HG03378 (cell line): ENCODE measurements around the gene CELA2A.
"Not testable (repeated sequence)": the region's sequence is repeated elsewhere in the genome, so short reads cannot be mapped to it uniquely, and the experiment has no call there.

Source experiments
- ATAC-seq: cut with Tn5 transposase; IDR thresholded peaks from one replicate; pipeline ENCODE4 v1.9.1; 2021; ENCODE audit warnings: mild to moderate bottlenecking, moderate library complexity; ENCODE audit not compliant: unreplicated experiment

Gene CELA2A

GRCh38 chr1:15444468-15445389 is 11.8 kb upstream of the CELA2A start:
- no peak for ATAC-seq

- ATAC-seq, result no peak
Measured at GRCh38 chr1:15445390-15446122, 11.0 kb upstream of the CELA2A start.

DNA sequence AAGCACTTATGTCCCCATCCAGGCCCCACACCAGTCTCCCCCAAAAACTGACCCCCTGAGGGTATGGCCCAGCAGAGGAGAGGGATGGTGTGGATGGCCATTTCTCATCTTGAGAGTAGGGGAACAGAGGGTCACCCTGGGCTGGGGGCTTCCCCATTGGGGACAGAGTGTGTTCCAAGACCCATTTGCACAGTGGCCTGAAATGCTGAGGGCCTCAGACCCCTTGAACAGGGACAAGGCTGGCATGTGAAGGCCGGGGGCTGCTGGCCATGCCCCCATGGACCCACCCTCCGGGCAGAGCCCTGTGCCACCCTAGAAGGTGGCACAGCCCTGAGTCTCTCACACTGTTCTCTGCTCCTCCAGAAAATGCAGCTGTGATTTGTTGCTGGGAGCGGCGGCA is 10.3 kb upstream of the CELA2A start:
- no peak for ATAC-seq

DNA sequence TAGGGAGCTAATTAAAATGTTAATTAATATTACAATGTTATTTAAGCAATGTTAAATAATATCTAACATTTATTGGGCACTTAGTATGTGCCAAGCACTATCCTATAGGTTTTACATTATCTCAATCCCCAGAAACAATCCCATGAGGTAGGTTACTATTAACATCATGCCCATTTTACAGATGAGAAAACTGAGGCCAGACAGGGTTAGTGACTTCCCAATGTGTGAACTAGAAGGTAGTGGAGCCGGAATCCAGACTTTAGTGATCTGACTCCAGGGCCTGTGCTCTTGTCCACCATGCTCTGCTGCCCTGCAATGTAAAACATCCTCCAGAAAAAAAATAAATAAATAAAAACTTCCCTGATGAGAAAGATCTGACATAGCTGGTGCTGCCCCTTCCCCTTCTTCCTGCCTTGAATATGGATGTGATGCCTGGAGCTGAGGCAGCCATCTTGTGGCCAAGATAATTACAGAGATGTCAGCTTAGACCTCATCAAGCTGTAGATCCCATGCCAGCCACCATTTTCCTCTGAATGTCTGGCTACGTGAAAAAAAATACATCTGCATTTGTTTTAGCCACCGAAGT is 7.6 kb upstream of the CELA2A start:
- ATAC-seq, result no peak

DNA sequence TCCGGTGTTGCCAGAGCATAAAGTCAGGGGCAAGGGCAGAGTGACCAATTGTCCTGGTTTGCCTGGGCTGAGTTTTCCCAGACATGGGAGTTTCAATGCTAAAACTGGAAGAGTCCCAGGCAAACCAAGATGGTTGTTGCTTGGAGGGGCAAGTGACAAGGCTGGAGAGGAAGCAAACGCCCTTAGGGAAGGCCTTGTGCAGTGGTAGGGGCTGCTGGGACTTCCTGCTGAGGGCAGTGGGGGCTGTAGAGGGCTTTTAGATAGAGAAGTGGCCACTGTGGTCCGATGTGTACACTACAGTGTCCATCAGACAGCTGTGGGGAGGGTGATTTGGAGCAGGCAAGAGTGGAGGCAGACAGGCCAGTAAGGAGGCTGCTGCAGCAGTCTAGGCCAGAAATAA is 7.0 kb upstream of the CELA2A start:
- no peak for ATAC-seq

GRCh38 chr1:15451014-15451722 is 5.4 kb upstream of the CELA2A start:
- no peak for ATAC-seq

GRCh38 chr1:15452216-15452615 is 4.3 kb upstream of the CELA2A start:
- ATAC-seq, result no peak

DNA sequence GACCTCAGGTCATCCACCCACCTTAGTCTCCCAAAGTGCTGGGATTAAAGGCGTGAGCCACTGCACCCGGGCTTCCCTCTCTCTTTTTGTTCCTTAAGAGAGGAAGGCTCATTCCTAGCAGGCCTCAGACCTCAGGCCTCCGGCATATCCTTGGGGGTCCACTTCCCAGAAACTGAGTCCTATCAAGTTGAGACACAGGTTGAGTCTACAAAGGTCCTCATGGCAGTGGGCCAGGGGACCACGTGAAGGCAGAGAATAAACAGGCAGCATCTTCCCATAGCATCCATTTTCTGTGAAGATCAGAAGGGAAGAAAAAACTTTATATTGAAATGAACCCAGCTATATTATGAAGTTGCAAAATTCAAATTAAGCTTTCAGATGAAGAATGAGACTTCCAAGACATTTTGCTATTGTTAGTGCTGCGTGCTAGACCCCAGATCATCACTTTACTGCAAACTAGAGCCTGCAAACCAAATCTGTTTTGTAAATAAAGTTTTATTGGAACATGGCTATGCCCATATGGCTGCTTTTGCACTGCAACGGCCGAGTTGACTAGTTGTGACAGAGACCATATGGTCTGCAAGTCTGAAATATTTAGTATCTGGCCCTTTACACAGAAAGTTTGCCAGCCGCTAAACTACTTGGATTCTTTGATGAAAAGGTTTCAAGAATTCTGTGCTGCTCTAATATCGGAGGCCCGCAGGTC is 3.5 kb upstream of the CELA2A start:
- ATAC-seq, result no peak

- ATAC-seq, result no peak
Measured at GRCh38 chr1:15453734-15454133, 2.8 kb upstream of the CELA2A start.

GRCh38 chr1:15454256-15454655 is 2.3 kb upstream of the CELA2A start:
- no peak for ATAC-seq

- ATAC-seq, result no peak
Measured at GRCh38 chr1:15455522-15455921, 1.0 kb upstream of the CELA2A start.

DNA sequence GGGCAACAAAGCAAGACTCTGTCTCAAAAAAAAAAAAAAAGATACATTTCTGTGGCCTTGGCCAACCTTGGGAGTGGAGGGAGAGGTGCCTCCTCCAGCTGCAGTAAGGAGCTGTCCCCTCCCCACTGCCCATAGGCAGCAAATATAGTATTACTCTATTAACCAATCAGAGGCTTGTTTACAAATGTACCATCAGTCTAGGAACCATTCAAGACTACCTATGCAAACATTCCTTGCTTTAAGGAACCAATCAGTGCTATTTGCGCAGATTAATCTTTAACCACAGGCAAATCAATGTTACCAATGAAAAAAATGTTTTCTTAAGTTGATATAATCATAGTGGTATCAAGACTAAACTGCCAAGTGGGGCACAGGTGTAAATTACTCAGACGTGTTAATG is 1.1 kb downstream of the CELA2A start:
- no peak for ATAC-seq

- not testable (repeated sequence) for ATAC-seq
Measured at GRCh38 chr1:15458388-15458787, 1.9 kb downstream of the CELA2A start.

GRCh38 chr1:15459771-15460707 is 3.5 kb downstream of the CELA2A start:
- no peak for ATAC-seq

DNA sequence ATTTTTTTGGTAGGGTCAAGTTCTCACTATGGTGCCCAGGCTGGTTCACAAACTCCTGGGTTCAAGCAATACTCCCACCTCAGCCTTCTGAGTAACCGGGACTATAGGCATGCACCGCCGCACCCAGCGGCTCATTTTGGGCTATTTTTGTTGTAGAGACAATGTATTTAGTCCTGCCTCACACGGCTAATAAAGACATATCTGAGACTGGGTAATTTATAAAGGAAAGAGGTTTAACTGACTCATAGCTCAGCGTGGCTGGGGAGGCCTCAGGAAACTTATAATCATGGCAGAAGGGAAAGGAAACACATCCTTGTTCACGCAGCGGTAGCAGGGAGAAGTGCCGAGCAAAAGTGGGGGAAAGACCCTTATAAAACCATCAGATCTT is 4.2 kb downstream of the CELA2A start:
- no peak for ATAC-seq

GRCh38 chr1:15463064-15463800 is 6.7 kb downstream of the CELA2A start:
- not testable (repeated sequence) for ATAC-seq

DNA sequence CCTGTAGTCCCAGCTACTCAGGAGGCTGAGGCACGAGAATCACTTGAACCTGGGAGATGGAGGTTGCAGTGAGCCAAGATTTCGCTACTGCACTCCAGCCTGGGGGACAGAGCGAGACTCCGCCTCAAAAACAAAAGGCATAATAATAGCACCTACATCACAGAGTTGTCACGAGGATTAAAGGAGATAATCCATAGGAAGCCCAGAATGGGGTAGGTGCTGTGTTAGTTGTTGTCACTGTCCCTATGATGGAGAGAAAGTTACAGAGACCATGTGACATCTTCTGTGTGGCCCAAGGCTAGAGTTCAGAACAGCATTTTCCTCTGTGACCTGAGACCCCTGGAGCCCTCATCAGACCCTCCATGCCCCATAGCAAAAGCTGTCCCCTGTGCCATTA is 7.4 kb downstream of the CELA2A start:
- not testable (repeated sequence) for ATAC-seq

DNA sequence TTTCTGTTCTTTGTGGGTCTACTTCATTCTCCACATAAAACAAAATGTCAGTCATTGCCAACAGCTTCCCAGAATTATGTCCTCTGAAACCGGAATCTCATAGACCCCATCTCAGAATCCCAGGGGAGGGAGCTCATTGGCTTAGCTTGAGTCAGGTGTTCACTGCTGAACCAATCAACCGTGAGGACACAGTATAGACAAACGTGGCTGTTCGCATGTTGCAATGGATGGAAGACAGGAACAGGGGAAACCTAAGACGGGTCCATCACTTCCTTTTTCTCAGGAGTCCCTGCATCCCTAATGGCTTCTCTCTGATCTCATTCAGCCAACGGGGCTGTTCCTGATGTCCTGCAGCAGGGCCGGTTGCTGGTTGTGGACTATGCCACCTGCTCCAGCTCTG is 9.1 kb downstream of the CELA2A start:
- no peak for ATAC-seq
